K562 (cell line): ENCODE results near the gene DGLUCY. TPM values are rescaled to one million over a fixed set of nuclear protein-coding genes. Genes with fewer than 3 reads are reported as not detected.

Experiments
- CBX1 ChIP-seq: sonication (generic); IDR thresholded peaks from 2 replicates; pipeline ENCODE4 v1.6.1; 2016; ENCODE audit warnings: antibody characterized with exemption, low read depth, mild to moderate bottlenecking
- ILK ChIP-seq: fragments of 450-650 bp; IDR thresholded peaks from 2 replicates; pipeline ENCODE4 v1.6.1; 2016; ENCODE audit warnings: missing genetic modification characterization, low read depth, mild to moderate bottlenecking, missing compliant biosample characterization, moderate library complexity, borderline replicate concordance
- KDM5B ChIP-seq: fragments of 200-600 bp; sonication (generic); IDR thresholded peaks from 2 replicates; pipeline ENCODE4 v1.6.1; 2012; ENCODE audit warnings: low read depth, mild to moderate bottlenecking, moderate library complexity, low read length, control low read depth, inconsistent platforms; ENCODE audit not compliant: insufficient replicate concordance
- KLF1 ChIP-seq: fragments of 450-650 bp; IDR thresholded peaks from 2 replicates; pipeline ENCODE4 v1.6.1; 2016; ENCODE audit warnings: missing genetic modification characterization, missing compliant biosample characterization
- PML ChIP-seq: IDR thresholded peaks from 2 replicates; pipeline ENCODE4 v1.6.1; 2012; ENCODE audit warnings: low read length, inconsistent platforms
- POLR3G ChIP-seq: IDR thresholded peaks from 2 replicates; pipeline ENCODE4 v1.6.1; 2011; ENCODE audit not compliant: insufficient read length, insufficient replicate concordance; ENCODE audit errors: extremely low read depth
- ZNF174 ChIP-seq: fragments of 250-450 bp; sonication (Bioruptor Pico); IDR thresholded peaks from 2 replicates; pipeline ENCODE4 v1.4.0; 2020; ENCODE audit warnings: mild to moderate bottlenecking
- ZNF197 ChIP-seq: fragments of 200-800 bp; sonication (Bioruptor generic); IDR thresholded peaks from 2 replicates; pipeline ENCODE4 v1.6.1; 2016; ENCODE audit warnings: low read depth, missing genetic modification characterization, missing compliant biosample characterization
- ZNF274 ChIP-seq: IDR thresholded peaks from 2 replicates; pipeline ENCODE4 v1.6.1; 2011; ENCODE audit warnings: low read depth, mild to moderate bottlenecking, low read length, moderate library complexity, borderline replicate concordance
- polyA plus RNA-seq, 8 experiments: library from polyadenylated mRNA; depleted of rRNA in 4 of 8; stranded (reverse) in 5 of 8; unstranded in 3 of 8; fragments of >200 nt; fragmentation: Nextera tagmentation in 2 of 8; fragmentation: Illumina TruSeq in 1 of 8; extraction: Ambion mirVana in 2 of 8; extraction: Trizol in 1 of 8; gene quantifications; 2 replicates each; pipeline versions ENCODE4 v1.2.1 to v1.2.3, GENCODE V29; 2011 to 2014; ENCODE audit warnings: inconsistent platforms in 1 of 8, missing spikeins in 1 of 8
- total RNA-seq, 7 experiments: library from RNA; depleted of rRNA in 6 of 7; stranded (reverse); fragments of >200 nt in 6 of 7; fragmentation: Illumina TruSeq in 2 of 7; extraction: Trizol in 2 of 7; gene quantifications; 2 replicates each; pipeline versions ENCODE4 v1.2.1 to v1.2.3, GENCODE V29; 2011 to 2021; ENCODE audit warnings: low replicate concordance in 1 of 7
- TF ChIP-seq, protein P1 (sequence below): fragments of 450-650 bp; IDR thresholded peaks from 2 replicates; pipeline ENCODE4 v1.6.1; 2017; ENCODE audit warnings: antibody characterized with exemption
- TF ChIP-seq, protein P2 (sequence below): sonication (generic); formaldehyde crosslinking; IDR thresholded peaks from 2 replicates; pipeline ENCODE4 v1.8.0; 2022; ENCODE audit warnings: missing genetic modification reagents, mild to moderate bottlenecking, borderline replicate concordance
- TF ChIP-seq, protein P3 (sequence below): sonication (generic); formaldehyde crosslinking; IDR thresholded peaks from 2 replicates; pipeline ENCODE4 v1.8.1; 2023; ENCODE audit warnings: mild to moderate bottlenecking, missing genetic modification reagents
- TF ChIP-seq, protein P4 (sequence below): fragments of 250-450 bp; sonication (Bioruptor Pico); IDR thresholded peaks from 2 replicates; pipeline ENCODE4 v1.9.0; 2021; ENCODE audit warnings: mild to moderate bottlenecking
- TF ChIP-seq, protein P5 (sequence below): fragments of 250-450 bp; sonication (Bioruptor Pico); IDR thresholded peaks from 2 replicates; pipeline ENCODE4 v1.8.0; 2022; ENCODE audit warnings: inconsistent platforms, mild to moderate bottlenecking, moderate library complexity, borderline replicate concordance
- TF ChIP-seq, protein P6 (sequence below): fragments of 250-450 bp; sonication (Bioruptor Pico); IDR thresholded peaks from 2 replicates; pipeline ENCODE4 v1.5.0; 2021; ENCODE audit warnings: mild to moderate bottlenecking, borderline replicate concordance

DGLUCY gene
- total and polyA plus RNA-seq, 9 of the 15 experiments (the other 6 are each of a cell fraction or from before 2014, with no cell fraction given) = 9.9 to 28.4 (median 21.0) TPM

DNA sequence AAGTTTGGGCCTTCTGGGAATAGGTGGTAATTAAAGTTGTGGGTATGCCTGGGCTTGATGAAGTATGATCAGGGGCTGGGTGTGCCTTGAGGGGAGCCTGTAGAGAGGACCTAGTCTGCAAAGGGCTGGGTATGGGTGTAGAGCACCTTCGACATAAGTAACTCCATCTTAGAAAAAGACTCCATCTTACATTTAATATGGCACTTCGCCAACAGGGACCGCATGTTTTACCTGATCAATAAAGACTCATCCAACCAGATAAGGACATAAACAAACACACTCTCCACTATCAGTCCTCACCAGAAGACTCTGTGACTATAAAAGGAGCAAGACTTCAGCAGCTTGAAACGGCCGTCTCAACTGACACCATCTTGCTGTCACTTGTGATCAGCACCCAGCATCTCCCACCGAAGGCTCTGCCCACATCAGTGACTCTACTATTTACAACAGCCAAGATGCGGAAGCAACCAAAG, 154.1 kb downstream of the DGLUCY start (continued):
- TF ChIP-seq KDM5B (no peak), KLF1 (tag) (no peak), ILK (tag) (peak; percentile 63), ZNF197 (peak; percentile 99), ZNF274 (no peak), ZNF174 (CRISPR knock-in tag) (0 out of 2 replicates have a peak, but pooled peaks have one; percentile 60), PML (peak; percentile 81), CBX1 (no peak), POLR3G (no peak)
- TF ChIP-seq, protein P1, sequence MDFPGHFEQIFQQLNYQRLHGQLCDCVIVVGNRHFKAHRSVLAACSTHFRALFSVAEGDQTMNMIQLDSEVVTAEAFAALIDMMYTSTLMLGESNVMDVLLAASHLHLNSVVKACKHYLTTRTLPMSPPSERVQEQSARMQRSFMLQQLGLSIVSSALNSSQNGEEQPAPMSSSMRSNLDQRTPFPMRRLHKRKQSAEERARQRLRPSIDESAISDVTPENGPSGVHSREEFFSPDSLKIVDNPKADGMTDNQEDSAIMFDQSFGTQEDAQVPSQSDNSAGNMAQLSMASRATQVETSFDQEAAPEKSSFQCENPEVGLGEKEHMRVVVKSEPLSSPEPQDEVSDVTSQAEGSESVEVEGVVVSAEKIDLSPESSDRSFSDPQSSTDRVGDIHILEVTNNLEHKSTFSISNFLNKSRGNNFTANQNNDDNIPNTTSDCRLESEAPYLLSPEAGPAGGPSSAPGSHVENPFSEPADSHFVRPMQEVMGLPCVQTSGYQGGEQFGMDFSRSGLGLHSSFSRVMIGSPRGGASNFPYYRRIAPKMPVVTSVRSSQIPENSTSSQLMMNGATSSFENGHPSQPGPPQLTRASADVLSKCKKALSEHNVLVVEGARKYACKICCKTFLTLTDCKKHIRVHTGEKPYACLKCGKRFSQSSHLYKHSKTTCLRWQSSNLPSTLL = no peak
- TF ChIP-seq, protein P2, sequence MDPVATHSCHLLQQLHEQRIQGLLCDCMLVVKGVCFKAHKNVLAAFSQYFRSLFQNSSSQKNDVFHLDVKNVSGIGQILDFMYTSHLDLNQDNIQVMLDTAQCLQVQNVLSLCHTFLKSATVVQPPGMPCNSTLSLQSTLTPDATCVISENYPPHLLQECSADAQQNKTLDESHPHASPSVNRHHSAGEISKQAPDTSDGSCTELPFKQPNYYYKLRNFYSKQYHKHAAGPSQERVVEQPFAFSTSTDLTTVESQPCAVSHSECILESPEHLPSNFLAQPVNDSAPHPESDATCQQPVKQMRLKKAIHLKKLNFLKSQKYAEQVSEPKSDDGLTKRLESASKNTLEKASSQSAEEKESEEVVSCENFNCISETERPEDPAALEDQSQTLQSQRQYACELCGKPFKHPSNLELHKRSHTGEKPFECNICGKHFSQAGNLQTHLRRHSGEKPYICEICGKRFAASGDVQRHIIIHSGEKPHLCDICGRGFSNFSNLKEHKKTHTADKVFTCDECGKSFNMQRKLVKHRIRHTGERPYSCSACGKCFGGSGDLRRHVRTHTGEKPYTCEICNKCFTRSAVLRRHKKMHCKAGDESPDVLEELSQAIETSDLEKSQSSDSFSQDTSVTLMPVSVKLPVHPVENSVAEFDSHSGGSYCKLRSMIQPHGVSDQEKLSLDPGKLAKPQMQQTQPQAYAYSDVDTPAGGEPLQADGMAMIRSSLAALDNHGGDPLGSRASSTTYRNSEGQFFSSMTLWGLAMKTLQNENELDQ = no peak
- TF ChIP-seq, protein P3, sequence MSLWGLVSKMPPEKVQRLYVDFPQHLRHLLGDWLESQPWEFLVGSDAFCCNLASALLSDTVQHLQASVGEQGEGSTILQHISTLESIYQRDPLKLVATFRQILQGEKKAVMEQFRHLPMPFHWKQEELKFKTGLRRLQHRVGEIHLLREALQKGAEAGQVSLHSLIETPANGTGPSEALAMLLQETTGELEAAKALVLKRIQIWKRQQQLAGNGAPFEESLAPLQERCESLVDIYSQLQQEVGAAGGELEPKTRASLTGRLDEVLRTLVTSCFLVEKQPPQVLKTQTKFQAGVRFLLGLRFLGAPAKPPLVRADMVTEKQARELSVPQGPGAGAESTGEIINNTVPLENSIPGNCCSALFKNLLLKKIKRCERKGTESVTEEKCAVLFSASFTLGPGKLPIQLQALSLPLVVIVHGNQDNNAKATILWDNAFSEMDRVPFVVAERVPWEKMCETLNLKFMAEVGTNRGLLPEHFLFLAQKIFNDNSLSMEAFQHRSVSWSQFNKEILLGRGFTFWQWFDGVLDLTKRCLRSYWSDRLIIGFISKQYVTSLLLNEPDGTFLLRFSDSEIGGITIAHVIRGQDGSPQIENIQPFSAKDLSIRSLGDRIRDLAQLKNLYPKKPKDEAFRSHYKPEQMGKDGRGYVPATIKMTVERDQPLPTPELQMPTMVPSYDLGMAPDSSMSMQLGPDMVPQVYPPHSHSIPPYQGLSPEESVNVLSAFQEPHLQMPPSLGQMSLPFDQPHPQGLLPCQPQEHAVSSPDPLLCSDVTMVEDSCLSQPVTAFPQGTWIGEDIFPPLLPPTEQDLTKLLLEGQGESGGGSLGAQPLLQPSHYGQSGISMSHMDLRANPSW (CRISPR knock-in tag) = no peak
- TF ChIP-seq, protein P4, sequence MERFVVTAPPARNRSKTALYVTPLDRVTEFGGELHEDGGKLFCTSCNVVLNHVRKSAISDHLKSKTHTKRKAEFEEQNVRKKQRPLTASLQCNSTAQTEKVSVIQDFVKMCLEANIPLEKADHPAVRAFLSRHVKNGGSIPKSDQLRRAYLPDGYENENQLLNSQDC (CRISPR knock-in tag) = no peak
- TF ChIP-seq, protein P5, sequence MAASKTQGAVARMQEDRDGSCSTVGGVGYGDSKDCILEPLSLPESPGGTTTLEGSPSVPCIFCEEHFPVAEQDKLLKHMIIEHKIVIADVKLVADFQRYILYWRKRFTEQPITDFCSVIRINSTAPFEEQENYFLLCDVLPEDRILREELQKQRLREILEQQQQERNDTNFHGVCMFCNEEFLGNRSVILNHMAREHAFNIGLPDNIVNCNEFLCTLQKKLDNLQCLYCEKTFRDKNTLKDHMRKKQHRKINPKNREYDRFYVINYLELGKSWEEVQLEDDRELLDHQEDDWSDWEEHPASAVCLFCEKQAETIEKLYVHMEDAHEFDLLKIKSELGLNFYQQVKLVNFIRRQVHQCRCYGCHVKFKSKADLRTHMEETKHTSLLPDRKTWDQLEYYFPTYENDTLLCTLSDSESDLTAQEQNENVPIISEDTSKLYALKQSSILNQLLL (CRISPR knock-in tag) = no peak
- TF ChIP-seq, protein P6, sequence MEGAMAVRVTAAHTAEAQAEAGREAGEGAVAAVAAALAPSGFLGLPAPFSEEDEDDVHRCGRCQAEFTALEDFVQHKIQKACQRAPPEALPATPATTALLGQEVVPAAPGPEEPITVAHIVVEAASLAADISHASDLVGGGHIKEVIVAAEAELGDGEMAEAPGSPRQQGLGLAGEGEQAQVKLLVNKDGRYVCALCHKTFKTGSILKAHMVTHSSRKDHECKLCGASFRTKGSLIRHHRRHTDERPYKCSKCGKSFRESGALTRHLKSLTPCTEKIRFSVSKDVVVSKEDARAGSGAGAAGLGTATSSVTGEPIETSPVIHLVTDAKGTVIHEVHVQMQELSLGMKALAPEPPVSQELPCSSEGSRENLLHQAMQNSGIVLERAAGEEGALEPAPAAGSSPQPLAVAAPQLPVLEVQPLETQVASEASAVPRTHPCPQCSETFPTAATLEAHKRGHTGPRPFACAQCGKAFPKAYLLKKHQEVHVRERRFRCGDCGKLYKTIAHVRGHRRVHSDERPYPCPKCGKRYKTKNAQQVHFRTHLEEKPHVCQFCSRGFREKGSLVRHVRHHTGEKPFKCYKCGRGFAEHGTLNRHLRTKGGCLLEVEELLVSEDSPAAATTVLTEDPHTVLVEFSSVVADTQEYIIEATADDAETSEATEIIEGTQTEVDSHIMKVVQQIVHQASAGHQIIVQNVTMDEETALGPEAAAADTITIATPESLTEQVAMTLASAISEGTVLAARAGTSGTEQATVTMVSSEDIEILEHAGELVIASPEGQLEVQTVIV (CRISPR knock-in tag) = peak; percentile 77; the same call in 1 of the 2 replicates
